Astrocyte of the spinal cord (primary cell): ENCODE data around the gene SMCHD1.
"Not testable (repeated sequence)": the region's sequence is repeated elsewhere in the genome, so short reads cannot be mapped to it uniquely, and the experiment has no call there.

ENCODE experiments used
- DNase-seq: peaks from one replicate; pipeline ENCODE4 v3.0.0; 2011; ENCODE audit warnings: low read depth, low spot score
- H3K4me3 ChIP-seq: 2 replicates; pipeline ENCODE4 v1.5.1; 2011; ENCODE audit warnings: low read depth, mild to moderate bottlenecking, low read length, moderate library complexity
- in situ Hi-C: cut with HindIII; loops from 2 replicates; pipeline ENCODE4 v1.10.0; 2017; ENCODE audit warnings: low sequenced_read_pairs
- TF ChIP-seq, protein P1 (sequence below): IDR thresholded peaks from 2 replicates; pipeline ENCODE4 v1.5.1; 2012; ENCODE audit warnings: low read depth, mild to moderate bottlenecking, low read length, inconsistent platforms

SMCHD1 gene

DNA sequence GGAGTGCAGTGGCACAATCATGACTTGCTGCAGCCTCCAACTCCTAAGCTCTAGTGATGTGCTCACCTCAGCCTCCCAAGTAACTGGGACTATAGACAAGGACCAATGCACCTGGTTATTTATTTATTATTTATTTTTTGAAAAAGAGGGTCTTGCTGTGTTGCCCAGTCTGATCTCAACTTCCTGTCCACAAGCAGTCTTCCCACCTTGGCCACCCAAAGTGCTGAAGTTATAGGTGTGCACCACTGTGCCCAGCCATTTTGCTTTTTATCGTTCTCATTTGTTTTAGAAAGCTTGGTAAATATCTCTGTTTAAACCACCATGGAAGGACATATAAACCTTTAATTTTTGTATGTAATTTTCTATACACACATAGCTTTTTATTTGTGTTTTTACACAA, 74.2 kb downstream of the SMCHD1 start:
- no peak overlapping the region for H3K4me3 ChIP-seq
- in situ Hi-C loops: no loop called here
- DNase-seq: no peak
- TF ChIP-seq, protein P1, sequence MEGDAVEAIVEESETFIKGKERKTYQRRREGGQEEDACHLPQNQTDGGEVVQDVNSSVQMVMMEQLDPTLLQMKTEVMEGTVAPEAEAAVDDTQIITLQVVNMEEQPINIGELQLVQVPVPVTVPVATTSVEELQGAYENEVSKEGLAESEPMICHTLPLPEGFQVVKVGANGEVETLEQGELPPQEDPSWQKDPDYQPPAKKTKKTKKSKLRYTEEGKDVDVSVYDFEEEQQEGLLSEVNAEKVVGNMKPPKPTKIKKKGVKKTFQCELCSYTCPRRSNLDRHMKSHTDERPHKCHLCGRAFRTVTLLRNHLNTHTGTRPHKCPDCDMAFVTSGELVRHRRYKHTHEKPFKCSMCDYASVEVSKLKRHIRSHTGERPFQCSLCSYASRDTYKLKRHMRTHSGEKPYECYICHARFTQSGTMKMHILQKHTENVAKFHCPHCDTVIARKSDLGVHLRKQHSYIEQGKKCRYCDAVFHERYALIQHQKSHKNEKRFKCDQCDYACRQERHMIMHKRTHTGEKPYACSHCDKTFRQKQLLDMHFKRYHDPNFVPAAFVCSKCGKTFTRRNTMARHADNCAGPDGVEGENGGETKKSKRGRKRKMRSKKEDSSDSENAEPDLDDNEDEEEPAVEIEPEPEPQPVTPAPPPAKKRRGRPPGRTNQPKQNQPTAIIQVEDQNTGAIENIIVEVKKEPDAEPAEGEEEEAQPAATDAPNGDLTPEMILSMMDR: no peak

DNA sequence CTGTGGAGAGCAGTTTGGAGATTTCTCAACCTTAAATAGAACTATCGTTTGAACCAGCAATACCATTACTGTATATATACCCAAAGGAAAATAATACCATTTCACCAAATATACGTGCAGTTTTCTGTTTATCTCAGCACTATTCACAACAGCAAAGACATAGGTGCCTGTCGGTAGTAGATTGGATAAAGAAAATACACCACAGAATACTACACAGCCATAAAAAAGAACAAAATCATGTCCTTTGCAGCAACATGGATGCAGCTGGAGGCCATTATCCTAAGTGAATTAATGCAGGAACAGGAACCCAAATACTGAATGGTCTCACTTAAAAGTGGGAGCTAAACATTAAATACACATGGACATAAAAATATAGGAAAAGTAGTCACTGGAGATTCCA, 81.3 kb downstream of the SMCHD1 start:
- TF ChIP-seq, protein P1: no peak
- in situ Hi-C loops: no loop called here
- DNase-seq: no peak
- H3K4me3 ChIP-seq: no peak overlapping the region

DNA sequence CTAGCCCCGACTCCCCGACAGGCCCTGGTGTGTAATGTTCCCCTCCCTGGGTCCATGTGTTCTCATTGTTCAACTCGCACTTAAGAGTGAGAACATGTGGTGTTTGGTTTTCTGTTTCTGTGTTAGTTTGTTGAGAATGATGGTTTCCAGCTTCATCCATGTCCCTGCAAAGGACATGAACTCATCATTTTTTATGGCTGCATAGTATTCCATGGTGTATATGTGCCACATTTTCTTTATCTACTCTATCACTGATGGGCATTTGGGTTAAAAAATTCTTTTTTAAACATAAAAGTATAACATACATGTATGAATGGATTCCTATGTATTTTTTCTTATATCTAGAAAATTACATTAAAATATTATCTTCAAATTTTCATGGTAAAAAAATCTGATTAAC, 84.6 kb downstream of the SMCHD1 start:
- DNase-seq, in situ Hi-C loops: not testable (repeated sequence)

DNA sequence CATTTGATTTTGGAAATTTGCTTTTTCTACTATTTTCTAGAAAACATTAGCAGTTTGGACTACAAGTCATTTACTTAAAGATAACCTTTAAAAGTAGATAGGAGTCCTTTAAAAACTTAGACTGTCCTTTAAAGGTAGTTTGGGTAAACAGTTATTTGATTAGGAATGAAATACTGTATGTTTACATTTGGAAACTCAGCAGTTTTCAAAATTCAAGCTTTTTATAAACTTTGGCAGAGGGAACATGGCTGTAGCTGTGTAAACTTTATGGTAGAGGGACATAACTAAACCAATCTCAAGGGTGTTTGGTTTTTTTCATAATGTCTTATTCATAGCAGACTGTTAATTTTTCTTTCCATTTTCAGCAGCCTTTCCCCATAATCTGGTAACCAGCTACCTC, 90.7 kb downstream of the SMCHD1 start:
- H3K4me3 ChIP-seq: no peak overlapping the region
- TF ChIP-seq, protein P1: no peak
- DNase-seq: no peak
- in situ Hi-C loops: no loop called here

More for the DNA sequence above, 84.6 kb downstream of the SMCHD1 start:
- not testable (repeated sequence) for H3K4me3 ChIP-seq

DNA sequence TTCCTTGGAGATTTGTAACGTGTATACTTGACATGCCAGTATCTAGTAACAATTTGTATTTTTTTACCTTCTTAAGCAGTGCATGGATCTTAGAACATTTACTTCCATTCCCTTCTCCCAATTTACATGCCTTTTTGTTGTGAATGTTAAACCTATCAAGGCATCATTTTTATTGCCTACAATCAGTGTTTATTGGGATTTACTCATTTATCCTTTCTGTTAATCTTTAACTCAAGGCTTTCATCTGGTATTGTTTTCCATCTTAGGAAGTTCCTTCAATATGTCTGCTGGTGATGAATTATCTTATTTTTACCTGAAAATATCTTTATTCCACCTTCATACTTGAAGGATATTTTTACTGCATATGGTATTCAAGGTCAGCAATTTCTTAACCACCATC, 102.8 kb downstream of the SMCHD1 start:
- H3K4me3 ChIP-seq: no peak overlapping the region
- no peak for DNase-seq
- in situ Hi-C loops: no loop called here
- TF ChIP-seq, protein P1: no peak

DNA sequence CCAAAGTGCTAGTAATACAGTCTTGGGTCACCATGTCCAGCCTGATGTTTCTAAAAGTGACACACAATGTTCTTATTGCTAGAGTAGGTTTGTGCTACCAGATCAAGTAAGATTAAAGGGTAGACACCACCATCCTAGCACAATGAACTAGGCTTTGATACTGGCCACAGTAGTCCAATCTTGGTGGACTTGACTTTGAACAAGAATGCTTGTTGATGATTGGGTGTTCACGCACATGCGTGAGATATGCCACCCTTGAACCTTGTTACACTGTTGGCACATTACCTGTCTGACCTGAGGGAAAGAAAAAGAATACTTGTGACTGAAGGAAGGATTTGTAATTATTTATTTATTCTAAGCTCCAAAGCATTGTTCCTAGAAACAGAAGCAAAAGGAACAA, 119.1 kb downstream of the SMCHD1 start:
- TF ChIP-seq, protein P1: no peak
- in situ Hi-C loops: no loop called here

DNA sequence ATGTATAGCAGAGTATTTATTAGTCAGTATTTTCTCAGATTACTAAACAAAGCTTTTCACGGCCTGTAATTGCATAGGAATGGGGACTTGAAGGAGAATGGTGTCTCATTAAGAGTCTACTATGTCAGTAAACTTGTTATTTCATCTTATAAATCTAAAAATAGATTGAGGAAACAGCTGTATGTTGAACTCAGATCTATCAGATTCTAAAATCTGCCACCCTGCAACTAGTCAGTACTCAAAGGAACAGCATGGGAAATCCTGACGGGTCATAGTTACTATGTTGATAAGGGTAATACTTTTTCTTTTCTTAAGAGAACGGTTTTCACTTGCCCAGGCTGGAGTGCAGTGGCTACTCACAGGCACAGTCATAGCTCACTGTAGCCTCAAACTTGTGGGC, 121.1 kb downstream of the SMCHD1 start:
- no peak for DNase-seq
- no peak overlapping the region for H3K4me3 ChIP-seq
- in situ Hi-C loops: no loop called here
- TF ChIP-seq, protein P1: no peak

More for the DNA sequence above, 119.1 kb downstream of the SMCHD1 start:
- H3K4me3 ChIP-seq: no peak overlapping the region
- DNase-seq: no peak
